Natural killer cell (primary cell): ENCODE data around the gene PGS1. TPM values are rescaled to one million over a fixed set of nuclear protein-coding genes. Genes with fewer than 3 reads are reported as not detected.

Source experiments
- ATAC-seq, 3 donors: fragments of 150-1000 bp in 2 of 3; fragments of 200-7000 bp in 1 of 3; cut with Tn5 transposase; 1 replicate in 1 of 3; 2 replicates in 2 of 3; pipeline ENCODE4 v1.10.0; 2021; ENCODE audit warnings: mild to moderate bottlenecking in 2 of 3, moderate library complexity in 2 of 3
- DNase-seq, 2 donors: peaks; one replicate each; pipeline versions ENCODE4 v3.0.0 to v3.0.0-alpha.2; 2013 to 2021; ENCODE audit warnings: mixed read lengths in 1 of 2
- H3K27ac ChIP-seq: one replicate; pipeline ENCODE4 v1.5.1; 2013; ENCODE audit warnings: mild to moderate bottlenecking, low read length
- H3K27me3 ChIP-seq: one replicate; pipeline ENCODE4 v1.6.1; 2013; ENCODE audit warnings: low read length; ENCODE audit not compliant: control insufficient read depth, insufficient read depth
- H3K36me3 ChIP-seq: one replicate; pipeline ENCODE4 v1.6.1; 2013; ENCODE audit warnings: low read length; ENCODE audit not compliant: control insufficient read depth, insufficient read depth
- H3K4me1 ChIP-seq: one replicate; pipeline ENCODE4 v1.6.1; 2013; ENCODE audit warnings: low read length; ENCODE audit not compliant: control insufficient read depth, insufficient read depth
- H3K4me3 ChIP-seq: one replicate; pipeline ENCODE4 v1.5.1; 2013; ENCODE audit warnings: low read length
- H3K9me3 ChIP-seq: one replicate; pipeline ENCODE4 v1.6.1; 2013; ENCODE audit warnings: low read length; ENCODE audit not compliant: control insufficient read depth, insufficient read depth
- H3K27ac Mint-ChIP-seq, 2 donors: one replicate each; pipeline ENCODE4 v1.8.0; 2022; ENCODE audit warnings: mild to moderate bottlenecking in 2 of 2, mixed read lengths in 2 of 2, moderate library complexity in 1 of 2
- H3K27me3 Mint-ChIP-seq, 2 donors: one replicate each; pipeline ENCODE4 v1.8.0; 2022; ENCODE audit warnings: low read depth in 2 of 2, mixed read lengths in 2 of 2
- H3K36me3 Mint-ChIP-seq: one replicate; pipeline ENCODE4 v1.8.0; 2022; ENCODE audit warnings: mixed read lengths
- H3K4me1 Mint-ChIP-seq, 2 donors: one replicate each; pipeline ENCODE4 v1.8.0; 2022; ENCODE audit warnings: mixed read lengths in 2 of 2
- H3K4me3 Mint-ChIP-seq: one replicate; pipeline ENCODE4 v1.8.0; 2022; ENCODE audit warnings: mild to moderate bottlenecking, moderate library complexity, mixed read lengths
- H3K9me3 Mint-ChIP-seq, 2 donors: one replicate each; pipeline ENCODE4 v1.8.0; 2022; ENCODE audit warnings: mixed read lengths in 2 of 2
- CTCF ChIP-seq: fragments of 200-600 bp; IDR thresholded peaks from one replicate; pipeline ENCODE4 v1.8.0; 2022; ENCODE audit warnings: antibody characterized with exemption
- WGBS: methylation state at CpG from one replicate; pipeline ENCODE4 v1.1.7; 2013; ENCODE audit warnings: missing lambda C conversion rate; ENCODE audit not compliant: insufficient coverage; 5-methylcytosine and 5-hydroxymethylcytosine counted together
- intact Hi-C: fragments of 100-400 bp; cut with micrococcal nuclease; formaldehyde crosslinking; loops from one replicate; pipeline ENCODE4 v1.14.2; 2022
- total RNA-seq, 4 donors: library from RNA; stranded (reverse); fragments of 120-200 nt in 1 of 4; gene quantifications; one replicate each; pipeline versions ENCODE4 v1.2.3 to v1.2.4, GENCODE V29; 2013 to 2022

Gene PGS1
- total RNA-seq, 3 donors from 2014 or later (not counting 1 experiment from before 2014, with no cell fraction given), result 47.9 to 53.6 (median 48.3) TPM

- Mint-ChIP-seq H3K36me3 (no peaks in the 10 kb centered on the region), H3K27ac (no peak overlapping the region), H3K4me1 (peaks cover 15 to 26% of the 10 kb centered on the region in 2 donors), H3K9me3 (no peaks in the 10 kb centered on the region), H3K4me3 (no peak overlapping the region), H3K27me3 (peaks cover 0 to 8% of the 10 kb centered on the region in 2 donors)
- TF ChIP-seq CTCF, result no peak
- H3K36me3 ChIP-seq, result no peaks in the 10 kb centered on the region
- WGBS, result 94% methylated on average over 12 of the region's 12 CpGs
- DNase-seq (no peak), ATAC-seq (no peak)
- peaks cover 17% of the 10 kb centered on the region for H3K9me3 ChIP-seq
- H3K27ac ChIP-seq, result no peak overlapping the region
- no peak overlapping the region for H3K4me3 ChIP-seq
- peaks cover 31% of the 10 kb centered on the region for H3K4me1 ChIP-seq
- H3K27me3 ChIP-seq, result no peaks in the 10 kb centered on the region
- intact Hi-C loops, result no loop called here
These were observed 93.2 kb downstream of the PGS1 start for GRCh38 chr17:78471635-78472034.

- no peaks in the 10 kb centered on the region for H3K36me3 Mint-ChIP-seq
- no peak overlapping the region for H3K4me3 ChIP-seq
- H3K27me3 ChIP-seq, result no peaks in the 10 kb centered on the region
- DNase-seq (no peak), ATAC-seq (no peak)
- H3K36me3 ChIP-seq, result no peaks in the 10 kb centered on the region
- H3K4me3 Mint-ChIP-seq, result no peak overlapping the region
- intact Hi-C loops, result no loop called here
- no peaks in the 10 kb centered on the region for H3K9me3 Mint-ChIP-seq
- H3K27me3 Mint-ChIP-seq, result peaks cover 0 to 8% of the 10 kb centered on the region in 2 donors
- no peak overlapping the region for H3K27ac Mint-ChIP-seq
- TF ChIP-seq CTCF, result no peak
- WGBS, result 82% methylated on average over 25 of the region's 29 CpGs
- H3K4me1 ChIP-seq, result peaks cover 33% of the 10 kb centered on the region
- H3K4me1 Mint-ChIP-seq, result peaks cover 15 to 26% of the 10 kb centered on the region in 2 donors
- H3K9me3 ChIP-seq, result peaks cover 17% of the 10 kb centered on the region
- no peak overlapping the region for H3K27ac ChIP-seq
These were observed 93.8 kb downstream of the PGS1 start for GRCh38 chr17:78472035-78472905.

- Histone ChIP-seq H3K36me3 (no peaks in the 10 kb centered on the region), H3K27me3 (no peaks in the 10 kb centered on the region), H3K4me1 (peaks cover 33% of the 10 kb centered on the region), H3K4me3 (no peak overlapping the region), H3K27ac (peak overlapping the region; percentile 62), H3K9me3 (peaks cover 17% of the 10 kb centered on the region)
- DNase-seq (no peak), ATAC-seq (no peak)
- Mint-ChIP-seq H3K9me3 (no peaks in the 10 kb centered on the region), H3K27me3 (peaks cover 0 to 8% of the 10 kb centered on the region in 2 donors), H3K4me1 (peaks cover 15 to 26% of the 10 kb centered on the region in 2 donors), H3K36me3 (no peaks in the 10 kb centered on the region), H3K27ac (peak overlapping the region; percentile 88 to 92), H3K4me3 (peak overlapping the region; percentile 61)
- no peak for TF ChIP-seq CTCF
- WGBS, result 97% methylated on average over 12 of the region's 12 CpGs
- intact Hi-C loops, result no loop called here
These were observed 95.6 kb downstream of the PGS1 start for GRCh38 chr17:78473951-78474613.

Other genes with a start within 250 kb of the PGS1 start
- 100 to 1,000 TPM; 653 to 825 (median 687) TPM for gene TMC6, start 249.9 kb upstream of the PGS1 start, total RNA-seq
- gene TMC8, start 247.9 kb upstream of the PGS1 start, total RNA-seq, result 100 to 1,000 TPM; 401 to 551 (median 435) TPM
- gene C17orf99, start 232.3 kb upstream of the PGS1 start, total RNA-seq, result not detected
- 10 to 100 TPM; 41.2 to 62.1 (median 43.5) TPM for gene SYNGR2, start 210.1 kb upstream of the PGS1 start, total RNA-seq
- gene TK1, start 191.6 kb upstream of the PGS1 start, total RNA-seq, result 1 to 10 TPM; 2.1 to 5.1 (median 3.9) TPM
- 1 to 10 TPM; 2.2 to 4.1 (median 2.3) TPM for gene AFMID, start 191.3 kb upstream of the PGS1 start, total RNA-seq
- 1 to 10 TPM in 2 of 3 donors, under 1 TPM in 1; 0.73 to 1.9 (median 1.2) TPM for gene BIRC5, start 164.4 kb upstream of the PGS1 start, total RNA-seq
- not detected for gene TMEM235, start 147.0 kb upstream of the PGS1 start, total RNA-seq
- gene SOCS3, start 18.6 kb upstream of the PGS1 start, total RNA-seq, result 10 to 100 TPM; 39.0 to 47.9 (median 43.6) TPM
- under 1 TPM; 0.16 to 0.25 (median 0.24) TPM for gene DNAH17, start 198.7 kb downstream of the PGS1 start, total RNA-seq